ENCODE measurements around the gene CRY1. TPM values are rescaled to one million over a fixed set of nuclear protein-coding genes. Genes with fewer than 3 reads are reported as not detected.
A peak's percentile ranks its signal among the peaks of the same experiment; 100 is the strongest.

The CRY1 gene
- total RNA-seq, 4 donors from 2014 or later, result 23.7 to 51.2 (median 40.1) TPM

DNA sequence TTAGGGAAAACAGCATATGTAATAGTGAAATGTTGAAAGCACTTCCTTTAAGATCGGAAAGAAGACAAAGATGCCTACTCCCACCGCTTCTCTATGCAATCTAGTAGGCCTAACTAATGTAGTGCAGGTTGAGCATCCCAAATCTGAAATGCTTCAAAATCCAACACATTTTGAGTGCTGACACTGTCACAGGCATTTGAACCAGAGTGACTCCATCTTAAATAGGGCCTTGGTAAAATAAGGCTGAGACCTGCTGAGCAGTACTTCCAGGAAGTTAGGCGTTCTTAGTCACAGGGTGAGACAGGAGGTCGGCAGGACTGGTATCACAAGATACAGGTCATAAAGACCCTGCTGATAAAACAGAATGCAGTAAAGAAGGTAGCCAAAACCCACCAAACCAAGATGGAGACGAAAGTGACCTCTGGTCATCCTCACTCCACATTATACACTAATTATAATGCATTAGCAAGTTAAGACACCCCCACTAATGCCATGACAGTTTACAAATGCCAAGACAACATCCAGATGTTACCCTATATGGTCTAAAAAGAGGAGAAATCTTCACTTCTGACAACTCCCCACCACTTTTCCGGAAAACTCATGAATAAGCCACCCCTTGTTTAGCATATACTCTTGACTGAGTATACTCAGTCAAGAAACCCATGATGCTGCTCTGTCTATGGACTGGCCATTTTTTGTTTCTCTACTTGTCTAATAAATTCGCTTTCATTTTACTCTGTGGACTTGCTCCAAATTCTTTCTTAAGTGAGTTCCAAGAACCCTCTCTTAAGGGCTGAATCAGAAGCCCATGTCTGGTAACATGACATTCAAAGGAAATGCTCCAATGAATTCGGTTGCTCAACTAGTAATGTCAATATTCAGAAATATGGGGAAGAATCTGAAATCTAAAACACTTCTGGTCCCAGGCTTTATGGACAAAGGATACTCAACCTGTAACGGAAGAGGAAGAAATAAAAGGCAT lies 59.3 kb downstream of the CRY1 start:
- TF ChIP-seq, protein P1, sequence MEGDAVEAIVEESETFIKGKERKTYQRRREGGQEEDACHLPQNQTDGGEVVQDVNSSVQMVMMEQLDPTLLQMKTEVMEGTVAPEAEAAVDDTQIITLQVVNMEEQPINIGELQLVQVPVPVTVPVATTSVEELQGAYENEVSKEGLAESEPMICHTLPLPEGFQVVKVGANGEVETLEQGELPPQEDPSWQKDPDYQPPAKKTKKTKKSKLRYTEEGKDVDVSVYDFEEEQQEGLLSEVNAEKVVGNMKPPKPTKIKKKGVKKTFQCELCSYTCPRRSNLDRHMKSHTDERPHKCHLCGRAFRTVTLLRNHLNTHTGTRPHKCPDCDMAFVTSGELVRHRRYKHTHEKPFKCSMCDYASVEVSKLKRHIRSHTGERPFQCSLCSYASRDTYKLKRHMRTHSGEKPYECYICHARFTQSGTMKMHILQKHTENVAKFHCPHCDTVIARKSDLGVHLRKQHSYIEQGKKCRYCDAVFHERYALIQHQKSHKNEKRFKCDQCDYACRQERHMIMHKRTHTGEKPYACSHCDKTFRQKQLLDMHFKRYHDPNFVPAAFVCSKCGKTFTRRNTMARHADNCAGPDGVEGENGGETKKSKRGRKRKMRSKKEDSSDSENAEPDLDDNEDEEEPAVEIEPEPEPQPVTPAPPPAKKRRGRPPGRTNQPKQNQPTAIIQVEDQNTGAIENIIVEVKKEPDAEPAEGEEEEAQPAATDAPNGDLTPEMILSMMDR (IDR thresholded peaks at IDR 0.05), result no peak
- TF ChIP-seq POLR2AphosphoS5 (IDR thresholded peaks at IDR 0.05) (no peak), EP300 (IDR thresholded peaks at IDR 0.05) (no peak), POLR2A (IDR thresholded peaks at IDR 0.05) (no peak)
- Histone ChIP-seq H3K4me1 (peaks cover 0 to 28% (median 8%) of the 10 kb centered on the region in 3 donors), H3K27me3 (no peaks in the 10 kb centered on the region), H3K27ac (no peak overlapping the region), H3K9me3 (no peaks in the 10 kb centered on the region), H3K36me3 (no peaks in the 10 kb centered on the region), H3K4me3 (no peak overlapping the region)
- 72 to 82% methylated on average over 7 to 8 of the region's 9 CpGs for WGBS, 2 donors (ENCODE audit: low coverage in 1 of 2)
- ATAC-seq, result no peak

DNA sequence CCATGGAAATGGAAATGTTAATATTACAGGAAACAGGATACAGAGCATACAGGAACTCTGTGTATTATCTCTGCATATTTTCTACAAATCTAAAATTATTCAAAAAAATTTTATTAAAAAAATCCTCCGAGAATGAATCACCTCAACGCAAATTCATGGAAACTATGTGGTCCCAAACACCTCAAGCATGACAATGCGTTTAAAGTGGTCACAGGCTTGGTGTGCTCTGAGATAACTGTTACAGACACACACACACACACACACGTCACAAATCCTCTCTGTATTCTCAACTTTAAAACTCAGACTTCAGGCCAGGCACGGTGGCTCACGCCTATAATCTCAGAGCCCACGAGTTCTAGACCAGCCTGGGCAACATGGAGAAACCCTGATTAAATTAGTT lies 61.1 kb downstream of the CRY1 start:
- H3K36me3 ChIP-seq, result no peaks in the 10 kb centered on the region
- no peaks in the 10 kb centered on the region for H3K9me3 ChIP-seq
- H3K4me1 ChIP-seq, result peaks cover 0 to 46% (median 24%) of the 10 kb centered on the region in 3 donors
- no peak overlapping the region for H3K4me3 ChIP-seq
- 87 to 100% methylated on average over 5 to 7 of the region's 7 CpGs for WGBS, 2 donors (ENCODE audit: low coverage in 1 of 2)
- H3K27me3 ChIP-seq, result no peaks in the 10 kb centered on the region
- TF ChIP-seq POLR2A (IDR thresholded peaks at IDR 0.05) (no peak), EP300 (IDR thresholded peaks at IDR 0.05) (no peak), POLR2AphosphoS5 (IDR thresholded peaks at IDR 0.05) (no peak)
- TF ChIP-seq, protein P1 (IDR thresholded peaks at IDR 0.05), result no peak
- ATAC-seq, result no peak
- no peak overlapping the region for H3K27ac ChIP-seq

DNA sequence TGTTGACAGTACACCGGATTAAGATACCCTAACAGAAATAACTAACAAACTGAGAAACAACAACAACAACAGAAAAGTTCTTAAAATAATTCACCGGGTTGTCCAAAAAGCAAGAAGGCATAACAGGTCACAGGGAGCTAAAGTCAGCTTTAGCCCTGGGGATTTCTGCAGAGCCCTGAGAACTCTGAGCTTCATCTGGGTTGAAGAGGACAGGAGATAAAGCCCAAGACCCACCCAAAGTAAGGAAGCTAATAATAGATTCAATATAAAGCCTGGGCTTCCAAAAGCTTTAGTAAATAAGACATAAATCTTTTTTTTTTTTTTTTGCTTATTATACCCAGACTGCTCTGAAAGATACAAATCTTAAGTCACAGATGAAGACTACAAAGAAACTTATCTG lies 62.3 kb downstream of the CRY1 start:
- Histone ChIP-seq H3K9me3 (no peaks in the 10 kb centered on the region), H3K27me3 (no peaks in the 10 kb centered on the region), H3K4me3 (no peak overlapping the region), H3K27ac (peak overlapping the region in 1 of 4 donors; percentile 23), H3K4me1 (peaks cover 7 to 58% (median 29%) of the 10 kb centered on the region in 3 donors), H3K36me3 (no peaks in the 10 kb centered on the region)
- 84 to 85% methylated on average over 2 of the region's 2 CpGs for WGBS, 2 donors (ENCODE audit: low coverage in 1 of 2)
- no peak for ATAC-seq
- TF ChIP-seq EP300 (IDR thresholded peaks at IDR 0.05) (no peak), POLR2AphosphoS5 (IDR thresholded peaks at IDR 0.05) (no peak), POLR2A (IDR thresholded peaks at IDR 0.05) (no peak)
- TF ChIP-seq, protein P1 (IDR thresholded peaks at IDR 0.05), result no peak

DNA sequence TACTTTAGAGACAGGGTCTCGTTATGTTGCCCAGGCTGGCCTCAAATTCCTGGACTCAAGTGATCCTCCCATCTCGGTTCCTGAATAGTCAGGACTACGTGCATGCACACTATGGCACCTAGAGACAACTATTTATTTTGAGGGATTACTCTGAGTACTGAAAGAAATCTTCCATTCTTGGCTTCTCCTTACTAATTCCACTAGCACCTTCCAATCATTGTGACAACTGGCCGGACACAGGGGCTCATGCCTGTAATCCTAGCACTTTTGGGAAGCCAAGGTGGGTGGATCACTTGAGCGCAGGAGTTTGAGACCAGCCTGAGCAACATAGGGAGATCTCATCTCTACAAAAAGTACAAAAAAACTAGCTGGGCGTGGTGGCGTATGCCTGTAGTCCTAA lies 64.3 kb downstream of the CRY1 start:
- H3K4me1 ChIP-seq, result peaks cover 7 to 49% (median 26%) of the 10 kb centered on the region in 3 donors
- no peaks in the 10 kb centered on the region for H3K27me3 ChIP-seq
- H3K9me3 ChIP-seq, result no peaks in the 10 kb centered on the region
- H3K4me3 ChIP-seq, result no peak overlapping the region
- no peaks in the 10 kb centered on the region for H3K36me3 ChIP-seq
- WGBS, 2 donors (ENCODE audit: low coverage in 1 of 2), result 32 to 36% methylated on average over 3 to 6 of the region's 7 CpGs
- ATAC-seq, result no peak
- TF ChIP-seq EP300 (IDR thresholded peaks at IDR 0.05) (no peak), POLR2A (IDR thresholded peaks at IDR 0.05) (no peak)
- TF ChIP-seq, protein P1 (IDR thresholded peaks at IDR 0.05), result no peak
- H3K27ac ChIP-seq, result peak overlapping the region; percentile 81 to 93 (median 83)
